OCI-LY7 (cell line): Measurements from ENCODE around the gene KLF12. TPM values are rescaled to one million over a fixed set of nuclear protein-coding genes. Genes with fewer than 3 reads are reported as not detected.
A peak's percentile ranks its signal among the peaks of the same experiment; 100 is the strongest.

Source experiments
- BruUV-seq: library from RNA; stranded (reverse); fragments of 400-500 nt; replicated peaks from 2 replicates; lab custom pipeline; 2021; lab: Mats Ljungman, UMichigan
- CTCF ChIA-PET: fragments of 300-600 bp; sonication (Branson Sonifier 250); formaldehyde crosslinking; loops from one replicate; lab custom pipeline; 2022; ENCODE audit warnings: antibody characterized with exemption; ENCODE audit not compliant: unreplicated experiment; lab: Charles Lee
- POLR2A ChIA-PET: fragments of 300-600 bp; sonication (Branson Sonifier 250); formaldehyde crosslinking; loops from one replicate; lab custom pipeline; 2022; ENCODE audit warnings: antibody characterized with exemption; lab: Charles Lee
- DNase-seq: peaks from one replicate; pipeline ENCODE4 v3.0.0-alpha.2; 2015; ENCODE audit warnings: low spot score
- H2AFZ ChIP-seq: fragments of 200-600 bp; sonication (generic), shearing (Covaris generic); 2 replicates; pipeline ENCODE4 v1.6.1; 2014; ENCODE audit warnings: mild to moderate bottlenecking, antibody characterized with exemption, low read length, moderate library complexity
- H3K27ac ChIP-seq: fragments of 200-600 bp; sonication (generic); 2 replicates; pipeline ENCODE4 v1.5.1; 2014; ENCODE audit warnings: mixed run types, low read depth, mild to moderate bottlenecking, moderate library complexity, low read length, inconsistent platforms; ENCODE audit not compliant: poor library complexity, severe bottlenecking
- H3K36me3 ChIP-seq: fragments of 200-600 bp; sonication (generic); 2 replicates; pipeline ENCODE4 v1.6.1; 2014; ENCODE audit warnings: mild to moderate bottlenecking, antibody characterized with exemption, low read length, moderate library complexity, mixed read lengths; ENCODE audit not compliant: insufficient read depth
- H3K4me1 ChIP-seq: fragments of 200-600 bp; sonication (generic); 2 replicates; pipeline ENCODE4 v1.5.1; 2014; ENCODE audit warnings: mild to moderate bottlenecking, low read length; ENCODE audit not compliant: insufficient read depth, poor library complexity, severe bottlenecking
- H3K4me2 ChIP-seq: fragments of 200-600 bp; sonication (generic); 2 replicates; pipeline ENCODE4 v1.6.1; 2014; ENCODE audit warnings: mild to moderate bottlenecking, low read length
- H3K4me3 ChIP-seq: fragments of 200-600 bp; sonication (generic); 2 replicates; pipeline ENCODE4 v1.5.1; 2014; ENCODE audit warnings: mild to moderate bottlenecking, low read depth, low read length; ENCODE audit not compliant: poor library complexity, severe bottlenecking
- H3K79me2 ChIP-seq: fragments of 200-600 bp; sonication (generic); 2 replicates; pipeline ENCODE4 v1.6.1; 2016; ENCODE audit warnings: low read depth, mild to moderate bottlenecking, low read length, moderate library complexity, mixed read lengths; ENCODE audit not compliant: insufficient read depth
- H3K9me2 ChIP-seq: fragments of 200-600 bp; sonication (generic); 2 replicates; pipeline ENCODE4 v1.6.1; 2016; ENCODE audit warnings: mild to moderate bottlenecking, low read length, mixed read lengths; ENCODE audit not compliant: insufficient read depth
- H3K9me3 ChIP-seq: fragments of 200-600 bp; sonication (generic); 2 replicates; pipeline ENCODE4 v1.6.1; 2014; ENCODE audit warnings: mild to moderate bottlenecking, mixed run types, low read length, mixed read lengths
- H4K20me1 ChIP-seq: fragments of 200-600 bp; sonication (generic); 2 replicates; pipeline ENCODE4 v1.6.1; 2014; ENCODE audit warnings: mild to moderate bottlenecking, antibody characterized with exemption, low read length, moderate library complexity, mixed read lengths; ENCODE audit not compliant: insufficient read depth
- CTCF ChIP-seq: fragments of 200-600 bp; sonication (generic); conservative IDR thresholded peaks from 2 replicates; pipeline ENCODE4 v1.5.1; 2014; ENCODE audit warnings: mild to moderate bottlenecking, antibody characterized with exemption, low read length, moderate library complexity, mixed read lengths
- EZH2phosphoT487 ChIP-seq: fragments of 200-600 bp; sonication (generic); IDR thresholded peaks from 2 replicates; pipeline ENCODE4 v1.6.1; 2018; ENCODE audit warnings: low read depth, borderline replicate concordance, mild to moderate bottlenecking, mixed run types, antibody characterized with exemption, low read length, moderate library complexity, mixed read lengths
- intact Hi-C: fragments of 100-400 bp; cut with micrococcal nuclease; formaldehyde crosslinking; loops from one replicate; pipeline ENCODE4 v1.10.0; 2022; ENCODE audit not compliant: unreplicated experiment
- total RNA-seq, 2 experiments: library from RNA; depleted of rRNA in 1 of 2; stranded (reverse); fragments of >200 nt in 1 of 2; shearing (Covaris generic) in 1 of 2; gene quantifications; 2 replicates each; pipeline ENCODE4 v1.2.3, GENCODE V29; 2014 to 2022

The KLF12 gene
- total RNA-seq, 2 experiments from 2014 or later: 13.3 to 40.1 TPM

- CTCF ChIA-PET: no interaction called here
- POLR2A ChIA-PET: no interaction called here
- TF ChIP-seq CTCF (no peak), EZH2phosphoT487 (no peak)
- no TSS peak for BruUV-seq
- Histone ChIP-seq H3K4me1 (no peaks in the 10 kb centered on the region), H3K27ac (no peak overlapping the region), H3K9me2 (no peaks in the 10 kb centered on the region), H3K4me2 (no peak overlapping the region), H3K4me3 (no peak overlapping the region), H2AFZ (no peak overlapping the region), H3K9me3 (peaks cover 32% of the 10 kb centered on the region), H3K79me2 (peaks cover 83% of the 10 kb centered on the region), H4K20me1 (no peaks in the 10 kb centered on the region), H3K36me3 (peaks cover 40% of the 10 kb centered on the region)
- intact Hi-C loops: no loop called here
- DNase-seq: no peak
These were observed 19.6 kb downstream of the KLF12 start for GRCh38 chr13:74114641-74115040.

GRCh38 chr13:74114202-74114601 is 20.0 kb downstream of the KLF12 start:
- POLR2A ChIA-PET: interaction anchor here (0.6 kb wide), 1 partner anchor 46 kb away, joined by 4 read pairs; no protein-coding TSS in a partner anchor
- DNase-seq: no peak
- Histone ChIP-seq H3K36me3 (peaks cover 36% of the 10 kb centered on the region), H3K79me2 (peaks cover 83% of the 10 kb centered on the region), H3K9me3 (peaks cover 28% of the 10 kb centered on the region), H4K20me1 (no peaks in the 10 kb centered on the region), H2AFZ (no peak overlapping the region), H3K27ac (no peak overlapping the region), H3K4me3 (no peak overlapping the region), H3K9me2 (no peaks in the 10 kb centered on the region), H3K4me1 (no peaks in the 10 kb centered on the region), H3K4me2 (no peak overlapping the region)
- CTCF ChIA-PET: no interaction called here
- intact Hi-C loops: no loop called here
- BruUV-seq: no TSS peak
- TF ChIP-seq EZH2phosphoT487 (no peak), CTCF (no peak)

- Histone ChIP-seq H3K4me3 (no peak overlapping the region), H4K20me1 (no peaks in the 10 kb centered on the region), H3K9me2 (no peaks in the 10 kb centered on the region), H3K4me2 (no peak overlapping the region), H3K79me2 (peaks cover 83% of the 10 kb centered on the region), H3K9me3 (peaks cover 28% of the 10 kb centered on the region), H2AFZ (no peak overlapping the region), H3K4me1 (no peaks in the 10 kb centered on the region), H3K36me3 (peaks cover 32% of the 10 kb centered on the region), H3K27ac (no peak overlapping the region)
- POLR2A ChIA-PET: interaction anchor here (0.5 to 1.2 kb wide), 4 partner anchors 32 to 282 kb away, joined by 3 to 5 read pairs (median 3); no protein-coding TSS in a partner anchor
- no peak for TF ChIP-seq CTCF
- no peak for TF ChIP-seq EZH2phosphoT487
- intact Hi-C loops: no loop called here
- BruUV-seq: TSS peak; percentile 2
- DNase-seq: no peak
- CTCF ChIA-PET: no interaction called here
These were observed 22.0 kb downstream of the KLF12 start for GRCh38 chr13:74111901-74112824.
